IPS-18a (cell line): ENCODE measurements around the gene MUL1.
"Not testable (repeated sequence)": the region's sequence is repeated elsewhere in the genome, so short reads cannot be mapped to it uniquely, and the experiment has no call there.

Experiments
- H3K27ac ChIP-seq: one replicate; pipeline ENCODE4 v1.5.1; 2013; ENCODE audit warnings: low read length
- H3K27me3 ChIP-seq: one replicate; pipeline ENCODE4 v1.6.1; 2013; ENCODE audit warnings: mild to moderate bottlenecking, low read length; ENCODE audit not compliant: control insufficient read depth, insufficient read depth
- H3K36me3 ChIP-seq: one replicate; pipeline ENCODE4 v1.6.1; 2013; ENCODE audit warnings: low read depth, low read length; ENCODE audit not compliant: control insufficient read depth
- H3K4me1 ChIP-seq: one replicate; pipeline ENCODE4 v1.6.1; 2013; ENCODE audit warnings: low read depth, low read length; ENCODE audit not compliant: control insufficient read depth
- H3K4me3 ChIP-seq: one replicate; pipeline ENCODE4 v1.5.1; 2013; ENCODE audit warnings: low read length
- H3K9ac ChIP-seq: one replicate; pipeline ENCODE4 v1.6.1; 2013; ENCODE audit warnings: mild to moderate bottlenecking, low read length, moderate library complexity
- H3K9me3 ChIP-seq: one replicate; pipeline ENCODE4 v1.6.1; 2013; ENCODE audit warnings: low read depth, low read length; ENCODE audit not compliant: control insufficient read depth

MUL1 gene

DNA sequence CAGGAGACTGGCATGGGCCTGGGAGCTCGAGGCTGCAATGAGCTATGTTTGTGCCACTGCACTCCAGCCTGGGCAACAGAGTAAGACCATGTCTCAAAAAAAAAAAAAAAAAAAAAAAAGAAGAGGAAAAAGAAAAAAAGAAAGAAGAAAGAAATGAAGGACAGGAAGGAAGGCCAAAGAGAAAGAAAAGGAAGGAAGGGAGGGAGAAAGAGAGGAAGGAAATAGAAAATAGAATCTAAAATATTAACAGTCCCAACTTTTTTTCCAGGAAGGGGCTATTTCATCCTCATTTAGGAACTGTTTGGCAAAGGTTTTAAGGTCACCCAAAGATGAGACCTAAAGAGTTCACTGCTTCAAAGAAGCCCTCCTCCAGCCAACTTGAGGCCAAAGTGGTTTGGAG is 2.5 kb downstream of the MUL1 start:
- peaks cover 30% of the 10 kb centered on the region for H3K36me3 ChIP-seq
- no peaks in the 10 kb centered on the region for H3K9me3 ChIP-seq
- no peak overlapping the region for H3K9ac ChIP-seq
- no peak overlapping the region for H3K27ac ChIP-seq
- peaks cover 6% of the 10 kb centered on the region for H3K27me3 ChIP-seq
- H3K4me1 ChIP-seq = no peaks in the 10 kb centered on the region
- no peak overlapping the region for H3K4me3 ChIP-seq

DNA sequence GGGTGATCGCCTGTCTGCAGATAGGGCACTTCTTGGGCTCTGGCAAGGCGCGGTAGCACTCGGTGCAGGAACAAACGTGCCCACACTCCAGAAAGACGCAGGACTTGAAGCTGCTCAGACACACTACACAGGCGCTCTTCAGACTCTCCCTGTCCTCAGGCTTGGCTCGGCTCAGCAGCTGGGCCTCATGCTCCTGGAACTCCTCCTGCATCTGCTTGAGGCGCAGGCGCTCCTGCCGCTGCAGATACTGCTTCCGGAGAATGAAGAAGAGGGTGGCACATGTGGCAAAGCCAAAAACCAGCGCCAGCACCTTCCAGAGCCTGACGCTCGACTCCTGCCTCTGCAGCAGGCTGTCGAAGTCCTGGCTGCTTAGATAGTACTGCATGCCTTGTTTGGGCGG is 7.2 kb downstream of the MUL1 start:
- no peaks in the 10 kb centered on the region for H3K4me1 ChIP-seq
- no peaks in the 10 kb centered on the region for H3K27me3 ChIP-seq
- no peak overlapping the region for H3K27ac ChIP-seq
- no peak overlapping the region for H3K4me3 ChIP-seq
- H3K9ac ChIP-seq = no peak overlapping the region
- H3K36me3 ChIP-seq = peaks cover 47% of the 10 kb centered on the region
- no peaks in the 10 kb centered on the region for H3K9me3 ChIP-seq

DNA sequence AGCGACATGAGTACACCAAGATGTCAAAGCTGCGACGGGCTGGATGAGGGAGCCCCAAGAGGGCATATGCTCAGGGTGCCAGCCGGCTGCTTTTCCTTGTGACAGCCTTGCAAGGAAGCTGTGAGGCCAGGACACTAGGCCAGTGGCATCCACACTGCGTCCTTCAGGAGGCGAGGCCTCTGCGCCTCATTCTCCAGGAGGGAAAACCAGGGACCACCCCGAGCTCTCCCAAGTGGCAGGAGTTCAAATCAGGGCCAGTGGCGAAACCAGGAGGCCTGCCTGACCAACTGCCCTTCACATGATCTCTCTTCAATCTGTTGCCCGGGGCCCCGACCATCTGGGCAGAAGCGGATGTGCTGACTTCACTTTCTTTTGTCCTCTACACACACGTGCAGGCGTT is 8.2 kb downstream of the MUL1 start:
- Histone ChIP-seq H3K4me3 (no peak overlapping the region), H3K27me3 (no peaks in the 10 kb centered on the region), H3K4me1 (peaks cover under 1% of the 10 kb centered on the region), H3K36me3 (peaks cover 47% of the 10 kb centered on the region), H3K9me3 (no peaks in the 10 kb centered on the region), H3K27ac (no peak overlapping the region), H3K9ac (no peak overlapping the region)

DNA sequence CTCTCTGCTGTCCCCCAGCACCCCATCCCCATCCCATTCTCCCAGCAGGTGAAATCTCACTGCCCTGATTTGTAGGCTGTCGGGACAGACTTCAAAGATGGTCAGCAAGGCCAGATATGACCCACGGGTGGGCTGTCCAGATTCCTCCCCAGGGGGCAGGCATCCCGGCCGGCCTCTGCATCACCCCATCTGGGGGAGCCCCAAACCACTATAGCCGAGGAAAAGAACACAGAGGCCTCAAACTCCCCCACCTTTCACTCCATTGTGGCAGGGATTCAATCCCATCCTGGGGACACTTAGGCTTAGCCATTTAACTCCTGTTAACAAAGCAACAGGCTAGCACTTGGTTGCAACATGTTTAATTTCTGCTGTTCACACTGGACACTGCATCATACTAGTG is 8.8 kb downstream of the MUL1 start:
- no peak overlapping the region for H3K27ac ChIP-seq
- peaks cover 47% of the 10 kb centered on the region for H3K36me3 ChIP-seq

DNA sequence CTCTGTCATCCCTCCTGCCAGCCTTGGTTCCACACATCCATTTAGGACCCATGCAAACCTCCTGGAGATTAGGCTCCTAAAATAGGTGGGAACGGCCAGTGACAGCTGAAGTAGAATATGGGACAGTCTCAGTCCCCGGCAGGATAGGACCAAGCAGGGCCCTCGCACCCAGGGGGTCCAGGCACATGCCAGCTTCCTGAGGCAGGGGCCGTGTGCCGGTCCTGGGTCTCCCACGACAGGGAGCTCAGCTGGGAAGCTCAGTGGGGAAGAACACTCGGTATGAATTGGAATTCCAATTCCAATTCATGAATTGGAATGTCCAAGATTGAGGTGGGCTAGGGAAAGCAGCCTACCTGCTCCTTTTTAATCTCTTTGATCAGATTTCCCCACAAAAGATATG is 9.8 kb downstream of the MUL1 start:
- no peaks in the 10 kb centered on the region for H3K9me3 ChIP-seq
- no peaks in the 10 kb centered on the region for H3K27me3 ChIP-seq
- H3K27ac ChIP-seq = no peak overlapping the region
- peaks cover 43% of the 10 kb centered on the region for H3K36me3 ChIP-seq
- no peak overlapping the region for H3K4me3 ChIP-seq
- H3K4me1 ChIP-seq = peaks cover 10% of the 10 kb centered on the region
- H3K9ac ChIP-seq = no peak overlapping the region

More for the DNA sequence above, 8.8 kb downstream of the MUL1 start:
- H3K9me3 ChIP-seq = no peaks in the 10 kb centered on the region
- no peaks in the 10 kb centered on the region for H3K27me3 ChIP-seq
- no peak overlapping the region for H3K9ac ChIP-seq
- H3K4me1 ChIP-seq = peaks cover 7% of the 10 kb centered on the region
- H3K4me3 ChIP-seq = no peak overlapping the region

DNA sequence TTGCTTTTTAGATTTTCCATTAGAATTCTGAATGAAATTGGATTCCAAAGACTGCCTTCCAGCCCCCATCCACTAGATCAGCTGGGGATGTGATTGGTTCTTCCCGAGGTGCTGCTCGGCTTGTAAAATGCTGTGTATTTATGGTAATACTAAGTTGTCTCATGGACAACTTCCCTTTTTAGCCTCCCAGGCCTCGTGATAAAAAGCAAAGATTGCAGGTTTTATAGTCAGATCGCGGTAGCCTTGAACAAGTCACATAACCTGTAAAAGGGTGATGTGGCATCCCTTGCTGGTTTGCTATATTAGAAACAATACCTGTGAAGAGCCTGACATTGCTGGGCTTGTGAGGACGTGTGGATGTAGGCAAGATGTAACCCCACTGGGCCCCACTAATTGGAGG is 10.4 kb downstream of the MUL1 start:
- no peak overlapping the region for H3K4me3 ChIP-seq
- no peak overlapping the region for H3K27ac ChIP-seq
- H3K36me3 ChIP-seq = peaks cover 40% of the 10 kb centered on the region
- H3K4me1 ChIP-seq = peaks cover 10% of the 10 kb centered on the region
- no peaks in the 10 kb centered on the region for H3K27me3 ChIP-seq
- no peaks in the 10 kb centered on the region for H3K9me3 ChIP-seq
- H3K9ac ChIP-seq = no peak overlapping the region

DNA sequence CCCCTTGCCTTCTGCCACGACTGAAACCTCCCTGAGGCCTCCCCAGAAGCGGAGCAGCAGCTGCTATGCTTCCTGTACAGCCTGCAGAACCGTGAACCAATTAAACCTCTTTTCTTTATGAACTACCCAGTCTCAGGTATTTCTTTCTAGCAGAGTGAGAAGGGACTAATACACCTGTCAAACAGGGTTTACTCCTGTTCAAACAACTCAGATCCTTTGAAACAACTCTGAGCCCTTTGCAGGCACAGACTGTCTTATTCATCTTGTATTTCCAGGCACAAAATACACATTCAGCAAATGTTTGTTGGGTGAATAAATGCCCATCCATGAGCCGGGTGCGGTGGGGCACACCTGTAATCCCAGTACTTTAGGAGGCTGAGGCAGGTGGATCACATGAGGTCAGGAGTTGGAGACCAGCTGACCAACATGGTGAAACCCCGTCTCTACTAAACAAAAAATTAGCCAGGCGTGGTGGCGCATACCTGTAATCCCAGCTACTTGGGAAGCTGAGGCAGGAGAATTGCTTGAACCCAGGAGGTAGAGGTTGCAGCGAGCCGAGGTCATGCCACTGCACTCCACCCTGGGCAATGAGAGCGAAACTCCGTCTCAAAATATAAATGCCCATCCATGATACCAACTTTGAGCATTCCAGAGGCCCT is 11.1 kb downstream of the MUL1 start:
- not testable (repeated sequence) for H3K4me3 ChIP-seq, H3K27ac ChIP-seq, H3K9ac ChIP-seq, H3K27me3 ChIP-seq, H3K9me3 ChIP-seq
- Histone ChIP-seq H3K4me1 (peaks cover 10% of the 10 kb centered on the region), H3K36me3 (peaks cover 35% of the 10 kb centered on the region)

DNA sequence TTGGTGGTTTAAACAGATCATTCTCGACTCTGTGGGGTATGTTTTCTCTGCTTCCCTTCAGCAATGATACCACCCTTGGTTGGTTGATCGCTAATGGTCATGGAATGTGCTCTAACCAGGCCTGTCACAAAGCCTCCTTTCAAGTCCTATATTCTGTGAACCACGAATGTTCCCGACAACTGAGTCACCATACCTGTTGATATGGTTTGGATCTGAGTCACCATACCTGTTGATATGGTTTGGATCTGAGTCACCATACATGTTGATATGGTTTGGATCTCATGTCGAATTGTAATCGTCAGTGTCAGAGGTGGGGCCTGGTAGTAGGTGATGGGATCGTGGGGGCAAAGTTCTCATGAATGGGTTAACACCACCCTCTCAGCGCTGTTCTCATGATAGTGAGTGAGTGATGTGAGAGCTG is 11.7 kb downstream of the MUL1 start:
- H3K4me3 ChIP-seq = no peak overlapping the region
- no peak overlapping the region for H3K9ac ChIP-seq
- peaks cover 10% of the 10 kb centered on the region for H3K4me1 ChIP-seq
- H3K27me3 ChIP-seq = no peaks in the 10 kb centered on the region
- H3K27ac ChIP-seq = no peak overlapping the region
- H3K9me3 ChIP-seq = no peaks in the 10 kb centered on the region
- peaks cover 29% of the 10 kb centered on the region for H3K36me3 ChIP-seq

DNA sequence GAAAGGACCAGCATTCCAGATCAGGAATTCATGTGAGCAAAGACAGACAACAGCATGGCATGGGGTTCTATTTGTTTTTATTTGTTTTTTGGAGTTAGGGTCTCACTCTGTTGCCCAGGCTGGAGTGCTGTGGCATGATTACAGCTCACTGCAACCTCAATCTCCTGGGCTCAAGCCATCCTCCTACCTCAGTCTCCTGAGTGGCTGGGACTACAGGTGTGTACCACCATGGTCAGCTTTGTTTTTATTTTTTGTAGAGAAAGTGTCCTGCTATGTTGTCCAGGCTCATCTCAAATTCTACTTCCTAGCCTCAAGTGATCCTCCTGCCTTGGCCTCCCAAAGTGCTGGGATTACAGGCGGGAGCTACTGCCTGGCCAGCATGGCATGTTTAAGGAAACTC is 12.3 kb downstream of the MUL1 start:
- Histone ChIP-seq H3K27me3 (no peaks in the 10 kb centered on the region), H3K9ac (no peak overlapping the region), H3K9me3 (no peaks in the 10 kb centered on the region), H3K4me1 (peaks cover 10% of the 10 kb centered on the region), H3K36me3 (peaks cover 23% of the 10 kb centered on the region), H3K27ac (no peak overlapping the region), H3K4me3 (no peak overlapping the region)

DNA sequence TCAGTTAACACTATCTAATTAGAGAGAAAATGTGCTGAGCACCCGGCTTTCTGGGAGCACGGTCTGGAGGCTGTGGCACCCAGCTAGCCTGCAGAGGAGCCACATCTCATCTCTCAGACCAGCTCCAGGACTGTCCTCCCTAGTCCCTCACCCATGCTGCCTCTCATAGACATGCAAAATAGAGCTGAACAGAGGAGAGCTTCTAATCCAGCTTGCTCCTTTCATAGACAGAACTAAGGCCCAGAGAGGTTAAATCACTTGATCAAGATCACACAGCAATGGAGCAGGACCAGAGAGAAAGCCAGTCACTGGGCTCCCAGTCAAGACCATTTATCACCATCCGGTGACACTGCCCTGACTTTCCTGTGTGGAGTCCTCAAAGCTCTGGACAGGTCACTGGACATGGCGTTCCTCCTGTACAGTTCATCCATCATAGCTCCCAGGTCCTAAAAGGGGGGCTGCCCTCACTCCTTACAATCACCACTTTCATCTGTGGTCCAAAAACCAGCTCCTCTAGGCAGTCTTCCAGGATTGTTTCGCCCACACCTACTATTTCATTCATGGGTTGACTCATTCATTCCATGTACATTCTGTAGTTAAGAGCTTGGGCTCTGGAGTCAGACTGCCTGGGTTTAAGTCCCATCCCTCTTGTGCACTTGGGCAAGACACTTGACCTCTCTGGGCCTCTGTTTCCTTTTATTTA is 13.2 kb downstream of the MUL1 start:
- Histone ChIP-seq H3K27ac (no peak overlapping the region), H3K4me1 (peaks cover 10% of the 10 kb centered on the region), H3K4me3 (no peak overlapping the region), H3K9ac (no peak overlapping the region), H3K36me3 (peaks cover 14% of the 10 kb centered on the region), H3K9me3 (no peaks in the 10 kb centered on the region), H3K27me3 (peaks cover under 1% of the 10 kb centered on the region)

DNA sequence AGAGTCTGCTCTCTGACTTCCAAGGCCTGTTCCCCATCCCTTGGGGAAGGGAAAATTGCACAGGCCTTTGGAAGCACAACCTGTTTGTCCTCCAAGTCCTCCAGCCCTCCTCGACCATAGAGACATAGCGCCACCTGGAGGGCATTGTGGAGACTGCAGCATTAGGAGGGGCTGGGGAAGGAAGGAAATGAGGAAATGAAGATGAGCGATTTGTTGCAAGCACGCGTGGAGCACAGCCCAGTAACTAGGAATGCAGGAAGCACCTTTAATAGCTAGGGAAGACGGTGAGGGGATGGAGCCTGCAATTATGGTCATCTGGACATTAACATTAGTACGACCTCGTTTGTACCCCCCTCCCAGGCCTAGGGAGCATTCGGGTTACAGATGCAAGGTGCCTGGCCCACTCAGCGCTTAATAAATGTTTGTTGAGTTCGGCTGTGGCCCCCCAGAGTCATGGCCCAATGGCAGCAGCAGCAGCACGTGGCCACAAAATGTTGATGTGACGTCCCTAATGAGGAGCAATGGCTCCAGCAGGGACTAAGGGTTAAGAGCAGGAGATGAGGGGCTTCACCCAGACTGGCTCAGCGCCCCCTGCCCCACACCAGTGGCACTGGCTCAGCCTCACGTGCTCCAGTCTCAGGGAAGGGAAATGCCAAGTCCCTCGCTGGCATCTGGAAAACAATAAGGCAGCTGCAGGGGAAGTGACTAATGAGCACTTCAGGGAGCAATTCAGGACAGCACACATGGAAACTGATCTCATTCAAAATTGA is 13.9 kb downstream of the MUL1 start:
- Histone ChIP-seq H3K36me3 (peaks cover 6% of the 10 kb centered on the region), H3K9ac (no peak overlapping the region), H3K9me3 (no peaks in the 10 kb centered on the region), H3K27me3 (peaks cover 8% of the 10 kb centered on the region), H3K27ac (no peak overlapping the region), H3K4me1 (peaks cover 10% of the 10 kb centered on the region), H3K4me3 (peak overlapping the region; percentile 33)
